GM12878 (cell line): ENCODE results near the gene TGFBR1. TPM values are rescaled to one million over a fixed set of nuclear protein-coding genes. Genes with fewer than 3 reads are reported as not detected.

Experiments
- BACH1 ChIP-seq: fragments of 450-650 bp; IDR thresholded peaks from 2 replicates; pipeline ENCODE4 v1.6.1; 2017; ENCODE audit warnings: mild to moderate bottlenecking, borderline replicate concordance
- CEBPZ ChIP-seq: fragments of 150-350 bp; IDR thresholded peaks from 2 replicates; pipeline ENCODE4 v1.6.1; 2016; ENCODE audit warnings: low read depth, low read length
- CREB1 ChIP-seq: IDR thresholded peaks from 2 replicates; pipeline ENCODE4 v1.6.1; 2012; ENCODE audit warnings: low read depth, mild to moderate bottlenecking, inconsistent platforms
- RELA ChIP-seq: fragments of 450-650 bp; IDR thresholded peaks from 2 replicates; pipeline ENCODE4 v1.8.0; 2014; ENCODE audit warnings: borderline replicate concordance; ENCODE audit not compliant: partially characterized antibody
- SIN3A ChIP-seq: IDR thresholded peaks from 2 replicates; pipeline ENCODE4 v1.6.1; 2012; ENCODE audit warnings: low read depth, low read length, improper control_type of control experiment
- ZBTB11 ChIP-seq: fragments of 450-650 bp; formaldehyde crosslinking; IDR thresholded peaks from 2 replicates; pipeline ENCODE4 v1.5.0; 2022; ENCODE audit warnings: mild to moderate bottlenecking, missing genetic modification characterization
- ZNF217 ChIP-seq: fragments of 450-650 bp; IDR thresholded peaks from 2 replicates; pipeline ENCODE4 v1.6.1; 2017; ENCODE audit warnings: antibody characterized with exemption, mild to moderate bottlenecking
- polyA plus RNA-seq, 11 experiments: library from polyadenylated mRNA; depleted of rRNA in 4 of 11; unstranded in 6 of 11; stranded (reverse) in 5 of 11; fragments of >200 nt; fragmentation: Nextera tagmentation in 4 of 11; fragmentation: Illumina TruSeq in 1 of 11; extraction: Ambion mirVana in 4 of 11; extraction: Trizol in 1 of 11; gene quantifications; 1 replicate in 1 of 11; 2 replicates in 10 of 11; pipeline versions ENCODE4 v1.2.1 to v1.2.3, GENCODE V29; 2011 to 2016; ENCODE audit warnings: inconsistent platforms in 2 of 11, missing spikeins in 2 of 11, low read depth in 1 of 11
- total RNA-seq, 4 experiments: library from RNA; depleted of rRNA in 3 of 4; stranded (reverse); fragments of >200 nt in 3 of 4; fragmentation: Illumina TruSeq in 1 of 4; extraction: Trizol in 1 of 4; gene quantifications; 2 replicates each; pipeline versions ENCODE4 v1.2.1 to v1.2.3, GENCODE V29; 2013 to 2021

The TGFBR1 gene
- total and polyA plus RNA-seq, 10 of the 15 experiments (the other 5 are each of a cell fraction or from before 2014, with no cell fraction given): 2.9 to 27.2 (median 16.6) TPM

- TF ChIP-seq CEBPZ: no peak; the same call in 1 of the 2 replicates
- TF ChIP-seq RELA: no peak
- no peak for TF ChIP-seq ZBTB11
- TF ChIP-seq ZNF217: peak; percentile 70
- no peak for TF ChIP-seq SIN3A
- peak; percentile 54; the same call in 1 of the 2 replicates for TF ChIP-seq CREB1
- peak; percentile 90 for TF ChIP-seq BACH1
Observed at GRCh38 chr9:99130069-99130468, 25.2 kb downstream of the TGFBR1 start (continued).
